Spinal cord (tissue), 10 donors: Measurements from ENCODE around the gene DDX50. TPM values are rescaled to one million over a fixed set of nuclear protein-coding genes. Genes with fewer than 3 reads are reported as not detected.
"Not testable (repeated sequence)": the region's sequence is repeated elsewhere in the genome, so short reads cannot be mapped to it uniquely, and the experiment has no call there.

Source experiments
- DNase-seq, 6 donors: peaks; one replicate each; pipeline versions ENCODE4 v3.0.0 to v3.0.0-alpha.2; 2013 to 2015; ENCODE audit warnings: low spot score in 6 of 6, low read depth in 4 of 6
- H3K27ac ChIP-seq: one replicate; pipeline ENCODE4 v1.5.1; 2013; ENCODE audit warnings: low read depth, low read length, control low read depth
- H3K27me3 ChIP-seq: one replicate; pipeline ENCODE4 v1.6.1; 2013; ENCODE audit warnings: low read length; ENCODE audit not compliant: control insufficient read depth, insufficient read depth
- H3K36me3 ChIP-seq: one replicate; pipeline ENCODE4 v1.6.1; 2013; ENCODE audit warnings: low read length; ENCODE audit not compliant: control insufficient read depth, insufficient read depth
- H3K4me1 ChIP-seq: one replicate; pipeline ENCODE4 v1.6.1; 2013; ENCODE audit warnings: low read length; ENCODE audit not compliant: control insufficient read depth, insufficient read depth
- H3K4me3 ChIP-seq: one replicate; pipeline ENCODE4 v1.5.1; 2013; ENCODE audit warnings: low read depth, low read length, control low read depth
- H3K9me3 ChIP-seq: one replicate; pipeline ENCODE4 v1.6.1; 2013; ENCODE audit warnings: low read length; ENCODE audit not compliant: control insufficient read depth, insufficient read depth
- WGBS: methylation state at CpG from one replicate; pipeline ENCODE4 v1.1.5; 2013; ENCODE audit warnings: missing lambda C conversion rate; ENCODE audit not compliant: insufficient coverage; 5-methylcytosine and 5-hydroxymethylcytosine counted together
- polyA plus RNA-seq, 2 donors: library from polyadenylated mRNA; unstranded; fragments of 120-200 nt; gene quantifications; one replicate each; pipeline ENCODE4 v1.2.1, GENCODE V29; 2013; ENCODE audit not compliant: insufficient read length in 2 of 2
- total RNA-seq, 2 donors: library from RNA; depleted of rRNA in 1 of 2; stranded (reverse); fragments of 120-200 nt in 1 of 2; fragments of >200 nt in 1 of 2; gene quantifications; one replicate each; pipeline versions ENCODE4 v1.2.3 to v1.2.4, GENCODE V29; 2013 to 2014
- donor health status: healthy.

DDX50 gene
- total and polyA plus RNA-seq, 4 donors, result 32.6 to 51.8 (median 39.7) TPM

DNA sequence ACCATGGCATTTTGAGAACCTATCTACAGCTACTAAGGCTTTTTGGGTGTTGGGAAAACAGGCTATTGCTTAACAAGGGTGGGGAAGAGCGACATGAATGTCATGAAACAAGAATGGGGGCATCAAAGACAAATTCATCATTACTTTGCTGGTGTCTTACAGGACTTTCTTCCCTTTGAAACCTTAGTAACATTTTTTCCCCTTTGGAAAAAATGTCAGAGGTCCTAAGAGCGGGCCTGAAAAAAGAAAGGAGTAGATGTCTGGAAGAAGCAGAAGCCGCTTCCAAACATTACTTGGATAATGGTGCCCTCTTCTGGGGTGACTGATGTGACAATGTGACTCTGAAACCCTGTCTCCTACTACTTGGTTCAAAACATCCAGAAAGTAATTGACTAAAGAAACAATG, 3.8 kb upstream of the DDX50 start:
- H3K4me3 ChIP-seq, result no peak overlapping the region
- H3K27me3 ChIP-seq, result no peaks in the 10 kb centered on the region
- peak; percentile 43 to 93 (median 75) for DNase-seq
- no peak overlapping the region for H3K27ac ChIP-seq
- H3K4me1 ChIP-seq, result no peaks in the 10 kb centered on the region
- H3K36me3 ChIP-seq, result peaks cover 2% of the 10 kb centered on the region
- H3K9me3 ChIP-seq, result no peaks in the 10 kb centered on the region
- no CpG with 5 or more reads among the region's 3 CpGs for WGBS

DNA sequence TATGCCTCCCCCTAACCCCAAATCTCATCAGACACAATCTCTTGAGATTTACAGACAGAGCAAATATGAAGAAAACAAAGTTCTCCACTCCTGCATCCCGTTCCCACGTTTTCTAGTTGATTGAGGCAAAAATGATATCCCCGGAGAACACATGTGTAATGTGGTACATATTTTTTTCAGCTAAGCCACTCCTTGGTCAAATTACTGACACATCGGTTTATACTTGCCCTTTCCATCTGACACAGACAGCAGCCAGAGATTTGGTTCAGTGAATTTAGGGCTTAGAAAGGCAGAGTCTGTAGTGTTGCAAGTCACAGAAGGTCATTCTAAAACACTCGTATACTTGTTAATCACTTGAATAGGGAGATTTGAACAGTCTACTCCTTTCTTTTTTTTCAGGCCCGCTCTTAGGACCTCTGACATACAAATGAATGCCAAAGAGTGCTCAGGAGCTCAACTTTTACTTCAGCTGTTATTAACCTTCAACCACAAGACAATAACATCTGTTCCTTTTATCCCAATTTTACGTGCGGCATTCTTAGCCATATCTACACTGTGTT, 1.8 kb upstream of the DDX50 start:
- 93% methylated on average over 2 of the region's 8 CpGs for WGBS
- no peak overlapping the region for H3K27ac ChIP-seq

DNA sequence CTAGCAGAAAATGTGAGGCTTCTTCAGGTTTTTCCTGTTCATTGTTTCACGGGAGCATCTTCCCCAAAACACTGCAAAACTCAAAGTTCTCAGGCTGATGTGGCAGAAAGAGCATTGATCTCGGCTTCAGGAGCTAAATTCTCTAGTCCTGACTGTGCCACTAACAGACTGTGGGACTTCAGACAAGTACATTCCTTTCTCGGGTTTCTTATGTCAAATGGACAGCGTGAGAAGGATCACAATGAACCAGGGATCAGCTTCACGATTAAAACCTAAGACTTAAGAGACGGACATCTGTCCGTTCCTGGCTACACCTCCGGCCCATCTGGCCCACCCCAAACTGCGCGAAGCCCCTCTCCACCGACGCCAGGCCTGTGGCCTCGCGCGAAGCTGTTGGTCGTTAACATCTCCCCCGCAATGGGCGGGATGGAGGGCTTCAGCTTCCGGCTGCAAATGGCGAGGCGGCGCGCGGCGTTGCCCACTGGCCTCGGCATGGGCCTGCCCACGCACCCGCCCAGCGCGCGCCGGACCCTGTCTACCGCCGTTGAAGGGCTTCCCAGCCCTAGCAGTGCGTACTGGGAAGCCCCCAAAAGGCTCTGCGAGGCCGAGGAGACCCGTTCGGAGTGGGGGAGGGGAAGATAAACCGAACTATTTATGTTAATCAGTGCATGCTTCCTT, 549 bp upstream of the DDX50 start:
- peak overlapping the region; percentile 92 for H3K27ac ChIP-seq
- no peaks in the 10 kb centered on the region for H3K27me3 ChIP-seq
- 3% methylated on average over 35 of the region's 40 CpGs for WGBS

More for the DNA sequence above, 1.8 kb upstream of the DDX50 start:
- H3K36me3 ChIP-seq, result peaks cover 5% of the 10 kb centered on the region
- H3K4me1 ChIP-seq, result peaks cover 3% of the 10 kb centered on the region
- H3K9me3 ChIP-seq, result no peaks in the 10 kb centered on the region
- H3K4me3 ChIP-seq, result no peak overlapping the region
- DNase-seq, result no peak
- no peaks in the 10 kb centered on the region for H3K27me3 ChIP-seq

DNA sequence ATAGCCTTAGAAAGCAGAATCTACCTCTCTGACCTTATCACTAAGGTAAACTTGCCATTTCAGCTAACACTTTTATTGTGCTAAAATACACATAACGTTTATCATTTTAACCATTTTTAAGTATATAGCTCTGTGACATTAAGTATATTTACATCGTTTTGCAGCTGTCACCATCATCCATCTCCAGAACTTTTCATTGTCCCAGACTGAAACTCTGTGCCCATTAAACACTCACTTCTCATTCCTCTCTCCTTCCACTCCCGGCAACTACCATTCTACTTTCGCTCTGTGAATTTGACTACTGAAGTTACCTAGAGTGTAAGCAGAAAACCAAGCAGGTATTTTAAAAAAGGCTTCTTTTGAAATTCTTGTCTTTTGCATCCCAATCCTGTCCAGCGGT, 1.3 kb downstream of the DDX50 start:
- peak overlapping the region; percentile 93 for H3K4me3 ChIP-seq
- WGBS, result 100% methylated on average over 1 of the region's 5 CpGs
- no peaks in the 10 kb centered on the region for H3K27me3 ChIP-seq
- H3K9me3 ChIP-seq, result no peaks in the 10 kb centered on the region
- H3K36me3 ChIP-seq, result peaks cover 9% of the 10 kb centered on the region
- no peak for DNase-seq
- H3K27ac ChIP-seq, result no peak overlapping the region
- peaks cover 3% of the 10 kb centered on the region for H3K4me1 ChIP-seq

More for the DNA sequence above, 549 bp upstream of the DDX50 start:
- peak in 1 of 6 donors; percentile 83 for DNase-seq
- no peaks in the 10 kb centered on the region for H3K9me3 ChIP-seq
- peaks cover 3% of the 10 kb centered on the region for H3K4me1 ChIP-seq
- peaks cover 5% of the 10 kb centered on the region for H3K36me3 ChIP-seq
- H3K4me3 ChIP-seq, result peak overlapping the region; percentile 93

DNA sequence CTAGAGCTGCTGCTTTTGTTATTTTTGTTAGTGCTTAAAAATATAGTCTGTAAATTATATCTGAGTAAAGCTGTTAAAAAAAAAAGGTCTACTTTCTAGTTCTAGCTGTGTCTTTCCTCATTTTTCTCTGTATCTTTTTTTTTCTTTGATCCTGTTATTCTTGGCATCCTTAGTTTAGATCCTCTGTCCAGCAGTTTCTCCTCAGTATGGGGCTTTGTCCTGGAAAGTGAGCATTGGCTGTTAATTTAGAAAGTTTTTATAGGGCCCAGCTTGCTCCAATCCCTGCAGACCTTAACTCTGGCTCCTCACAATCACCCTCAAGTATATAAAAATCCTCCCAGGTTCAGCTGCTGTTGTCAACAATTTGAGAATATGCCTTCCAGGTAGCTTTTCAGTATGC, 23.5 kb downstream of the DDX50 start:
- no peaks in the 10 kb centered on the region for H3K9me3 ChIP-seq
- no peaks in the 10 kb centered on the region for H3K4me1 ChIP-seq
- H3K27ac ChIP-seq, result no peak overlapping the region
- no peaks in the 10 kb centered on the region for H3K27me3 ChIP-seq
- DNase-seq, result peak in 1 of 6 donors; percentile 42
- H3K36me3 ChIP-seq, result peaks cover 36% of the 10 kb centered on the region
- H3K4me3 ChIP-seq, result no peak overlapping the region

DNA sequence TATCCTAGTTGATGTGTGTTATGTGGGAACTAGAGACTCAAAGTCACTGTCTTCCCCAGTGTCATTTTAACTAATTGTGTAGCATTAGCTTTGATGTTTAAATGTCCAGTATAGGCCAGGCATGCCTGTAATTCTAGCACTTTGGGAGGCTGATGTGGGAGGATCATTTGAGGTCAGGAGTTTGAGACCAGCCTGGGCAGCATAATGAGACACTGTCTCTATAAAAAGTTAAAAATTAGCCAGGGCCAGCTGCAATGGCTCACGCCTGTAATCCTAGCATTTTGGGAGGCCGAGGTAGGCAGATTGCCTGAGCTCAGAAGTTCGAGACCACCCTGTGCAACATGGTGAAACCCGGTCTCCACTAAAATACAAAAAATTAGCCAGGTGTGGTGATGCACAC, 24.4 kb downstream of the DDX50 start:
- Histone ChIP-seq H3K27ac (no peak overlapping the region), H3K36me3 (peaks cover 36% of the 10 kb centered on the region), H3K4me1 (no peaks in the 10 kb centered on the region), H3K27me3 (no peaks in the 10 kb centered on the region), H3K9me3 (no peaks in the 10 kb centered on the region), H3K4me3 (no peak overlapping the region)
- WGBS, result 98% methylated on average over 4 of the region's 4 CpGs
- no peak for DNase-seq

DNA sequence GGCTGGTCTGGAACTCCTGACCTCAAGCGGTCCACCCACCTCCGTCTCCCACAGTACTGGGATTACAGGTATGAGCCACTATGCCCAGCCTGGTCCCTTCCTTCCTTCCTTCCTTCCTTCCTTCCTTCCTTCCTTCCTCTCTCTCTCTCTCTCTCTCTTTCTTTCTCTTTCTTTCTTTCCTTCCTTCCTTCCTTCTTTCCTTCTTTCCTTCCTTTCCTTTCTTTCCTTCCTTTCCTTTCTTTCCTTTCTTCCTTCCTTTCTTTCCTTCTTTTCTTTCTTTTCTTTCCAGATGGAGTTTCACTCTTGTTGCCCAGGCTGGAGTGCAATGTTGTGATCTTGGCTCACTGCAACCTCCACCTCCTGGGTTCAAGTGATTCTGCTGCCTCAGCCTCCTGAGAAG, 28.0 kb downstream of the DDX50 start:
- H3K4me1 ChIP-seq, H3K9me3 ChIP-seq, H3K4me3 ChIP-seq, H3K27me3 ChIP-seq, DNase-seq, H3K27ac ChIP-seq: not testable (repeated sequence)
- peaks cover 28% of the 10 kb centered on the region for H3K36me3 ChIP-seq
- WGBS, result 100% methylated on average over 2 of the region's 2 CpGs

DNA sequence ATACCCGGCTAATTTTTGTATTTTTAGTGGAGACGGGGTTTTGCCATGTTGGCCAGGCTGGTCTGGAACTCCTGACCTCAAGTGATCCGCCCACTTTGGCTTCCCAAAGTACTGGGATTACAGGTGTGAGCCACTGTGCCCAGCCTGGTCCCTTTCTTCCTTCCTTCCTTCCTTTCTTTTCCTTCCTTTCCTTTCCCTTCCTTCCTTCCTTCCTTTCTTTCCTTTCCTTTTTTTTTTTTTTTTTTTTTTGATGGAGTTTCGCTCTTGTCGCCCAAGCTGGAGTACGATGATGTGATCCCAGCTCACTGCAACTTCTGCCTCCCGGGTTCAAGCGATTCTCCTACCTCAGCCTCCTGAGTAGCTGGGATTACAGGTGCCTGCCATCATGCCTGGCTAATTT, 28.8 kb downstream of the DDX50 start:
- not testable (repeated sequence) for H3K27me3 ChIP-seq, DNase-seq, H3K4me1 ChIP-seq, H3K27ac ChIP-seq, H3K4me3 ChIP-seq, H3K9me3 ChIP-seq
- peaks cover 28% of the 10 kb centered on the region for H3K36me3 ChIP-seq
- WGBS, result 100% methylated on average over 1 of the region's 8 CpGs

DNA sequence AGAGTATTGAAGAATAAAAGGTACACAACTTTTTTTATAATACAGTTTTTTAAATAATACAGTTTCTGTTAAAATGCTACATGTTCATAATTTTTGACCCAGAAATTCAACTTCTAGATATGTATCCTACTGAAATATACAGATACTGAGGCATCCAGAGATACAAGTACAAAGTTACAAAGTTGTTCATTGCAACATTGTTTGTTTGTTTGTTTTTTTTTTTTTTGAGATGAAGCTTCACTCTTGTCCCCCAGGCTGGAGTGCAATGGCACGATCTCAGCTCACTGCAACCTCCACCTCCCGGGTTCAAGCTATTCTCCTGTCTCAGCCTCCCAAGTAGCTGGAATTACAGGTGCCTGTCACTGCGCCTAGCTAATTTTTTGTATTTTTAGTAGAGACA, 31.7 kb downstream of the DDX50 start:
- H3K27me3 ChIP-seq, DNase-seq, H3K27ac ChIP-seq, H3K4me1 ChIP-seq, H3K4me3 ChIP-seq, H3K9me3 ChIP-seq: not testable (repeated sequence)
- no CpG with 5 or more reads among the region's 3 CpGs for WGBS
- peaks cover 26% of the 10 kb centered on the region for H3K36me3 ChIP-seq

DNA sequence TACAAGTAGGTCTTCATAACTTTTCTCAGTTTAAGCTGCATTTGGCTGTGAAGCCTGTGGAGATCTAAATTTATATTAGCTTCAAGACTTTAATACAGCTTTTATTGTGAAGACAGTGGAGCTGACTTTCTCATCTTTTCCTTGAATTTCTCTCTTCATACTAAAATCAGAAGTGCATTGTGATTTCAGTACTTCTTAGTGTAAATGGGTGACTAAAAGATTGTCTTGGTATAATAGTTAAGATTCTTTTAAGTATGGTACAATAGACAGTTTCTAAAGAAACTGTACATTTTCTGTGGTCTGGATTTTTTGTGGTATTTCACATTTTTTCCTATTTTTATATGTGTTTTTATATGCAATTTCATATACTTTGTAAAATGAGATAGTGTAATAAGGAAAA, 33.9 kb downstream of the DDX50 start:
- no peaks in the 10 kb centered on the region for H3K27me3 ChIP-seq
- no peaks in the 10 kb centered on the region for H3K9me3 ChIP-seq
- no peak for DNase-seq
- H3K27ac ChIP-seq, result no peak overlapping the region
- no peaks in the 10 kb centered on the region for H3K4me1 ChIP-seq
- peaks cover 16% of the 10 kb centered on the region for H3K36me3 ChIP-seq
- H3K4me3 ChIP-seq, result no peak overlapping the region
